ENCODE data around the gene MEPCE.
"Not testable (repeated sequence)": the region's sequence is repeated elsewhere in the genome, so short reads cannot be mapped to it uniquely, and the experiment has no call there.

Gene MEPCE

DNA sequence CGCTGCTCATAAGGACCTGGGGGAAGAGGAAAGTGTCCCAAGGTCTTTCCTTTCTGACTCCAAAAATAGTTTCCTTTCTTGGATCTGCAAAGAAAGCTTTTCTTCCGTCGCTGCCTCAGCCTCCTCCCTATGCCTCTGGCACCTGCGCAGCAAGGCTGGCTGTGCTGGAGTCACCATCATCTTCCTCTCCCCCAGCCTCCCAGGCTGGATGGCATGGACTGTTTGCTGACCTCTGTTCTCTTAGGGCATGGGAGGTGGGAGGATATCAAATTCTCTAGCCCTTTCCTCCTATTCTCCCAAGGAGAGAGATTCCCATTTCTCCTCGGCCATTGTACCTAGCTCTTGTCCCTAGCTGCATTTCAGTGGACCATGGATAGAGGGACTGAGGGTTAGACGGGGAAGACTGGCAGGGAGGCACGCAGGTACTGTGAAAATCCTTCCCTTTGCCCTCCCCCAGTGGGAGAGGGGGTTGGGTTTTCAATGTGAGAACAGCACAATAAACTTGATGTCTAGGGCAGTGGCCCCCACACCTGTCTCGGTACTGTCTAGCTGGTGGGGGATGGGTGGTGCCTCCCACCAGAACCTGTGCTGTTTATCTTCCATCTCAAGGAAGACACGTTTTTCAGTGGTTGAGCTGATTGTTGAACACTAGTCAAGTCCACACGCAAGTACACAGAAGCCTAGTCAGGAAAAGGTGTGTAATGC, 4.1 kb downstream of the MEPCE start:
- DNase-seq (ENCODE audit: low read depth, low spot score), result no peak

DNA sequence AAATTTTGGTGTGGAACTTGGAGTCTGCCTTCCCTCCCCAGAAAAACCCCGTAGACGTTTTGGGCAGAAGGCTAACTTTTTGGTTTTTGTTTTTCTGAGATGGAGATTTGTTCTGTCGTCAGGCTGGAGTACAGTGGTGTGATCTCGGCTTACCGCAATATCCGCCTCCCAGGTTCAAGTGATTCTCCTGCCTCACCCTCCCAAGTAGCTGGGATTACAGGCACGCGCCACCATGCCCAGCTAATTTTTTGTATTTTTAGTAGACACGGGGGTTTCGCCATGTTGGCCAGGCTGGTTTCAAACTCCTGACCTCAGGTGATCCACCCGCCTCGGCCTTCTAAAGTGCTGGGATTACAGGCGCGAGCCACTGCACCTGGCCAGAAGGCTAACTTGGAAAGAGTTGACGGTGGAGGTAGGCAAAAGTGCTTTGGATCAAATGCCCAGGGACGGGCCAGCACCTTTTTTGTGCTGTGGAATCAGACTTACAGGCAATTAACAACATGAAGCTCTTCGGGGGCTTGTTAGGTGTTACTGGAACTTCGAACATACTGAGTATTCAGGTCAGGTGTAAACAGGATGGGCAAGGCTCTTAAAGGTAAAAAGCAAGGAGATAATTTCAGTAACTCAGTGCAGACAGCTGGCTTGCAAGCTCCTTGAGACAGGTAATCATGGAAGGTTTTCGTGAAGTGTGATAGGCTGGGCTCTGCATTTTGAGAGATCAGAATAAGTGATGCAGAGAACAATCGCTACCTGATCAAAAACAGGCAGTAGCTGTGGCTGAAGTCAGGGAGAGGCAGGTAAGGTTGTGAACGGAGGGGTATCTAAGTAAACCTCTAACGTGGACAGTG, 4.9 kb downstream of the MEPCE start:
- no peak for DNase-seq (ENCODE audit: low read depth, low spot score)

DNA sequence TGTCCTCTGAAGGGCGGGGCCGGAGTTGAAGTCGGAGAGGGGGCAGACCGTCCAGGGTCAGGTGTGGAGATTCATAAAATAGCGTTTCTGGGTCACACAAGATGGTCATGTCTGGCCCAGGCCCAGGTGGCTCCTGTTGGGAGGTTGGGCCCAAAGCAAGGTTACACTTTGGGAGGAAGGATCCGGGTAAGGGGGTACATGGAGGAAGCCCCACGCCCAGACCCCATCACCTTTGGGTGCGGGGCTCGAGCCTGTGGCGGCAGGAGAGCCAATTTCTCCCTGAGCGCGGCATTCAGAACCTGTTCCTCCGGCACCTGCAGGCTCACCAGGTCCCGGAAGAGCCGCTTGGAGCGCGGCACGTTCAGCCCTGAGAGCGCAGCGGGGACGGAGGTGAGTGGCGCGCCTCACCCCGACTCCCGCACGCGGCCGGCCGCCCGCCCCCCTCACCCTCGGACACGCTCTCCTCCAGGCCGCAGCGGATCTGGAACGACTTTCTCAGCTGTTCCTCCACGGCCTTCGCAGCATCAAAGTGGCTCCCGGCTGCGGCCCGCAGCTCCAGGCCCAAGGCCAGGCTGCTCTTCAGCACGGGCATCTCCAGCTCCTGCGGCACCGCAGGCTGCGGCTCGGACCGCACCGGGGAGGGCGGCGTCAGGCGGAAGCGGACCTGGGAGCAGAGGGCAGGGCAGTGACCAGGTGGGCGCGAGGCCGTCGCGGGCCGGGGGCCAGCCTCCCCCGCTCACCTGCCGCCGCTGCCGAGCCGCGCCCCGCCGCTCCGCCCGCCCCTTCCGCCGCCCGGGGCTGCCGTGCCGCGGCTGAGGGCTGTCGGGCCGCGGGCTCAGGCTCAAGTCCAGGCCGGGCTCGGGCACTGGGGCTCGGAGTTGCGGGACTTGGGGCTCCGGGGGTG, 6.0 kb downstream of the MEPCE start:
- DNase-seq (ENCODE audit: low read depth, low spot score), result no peak

DNA sequence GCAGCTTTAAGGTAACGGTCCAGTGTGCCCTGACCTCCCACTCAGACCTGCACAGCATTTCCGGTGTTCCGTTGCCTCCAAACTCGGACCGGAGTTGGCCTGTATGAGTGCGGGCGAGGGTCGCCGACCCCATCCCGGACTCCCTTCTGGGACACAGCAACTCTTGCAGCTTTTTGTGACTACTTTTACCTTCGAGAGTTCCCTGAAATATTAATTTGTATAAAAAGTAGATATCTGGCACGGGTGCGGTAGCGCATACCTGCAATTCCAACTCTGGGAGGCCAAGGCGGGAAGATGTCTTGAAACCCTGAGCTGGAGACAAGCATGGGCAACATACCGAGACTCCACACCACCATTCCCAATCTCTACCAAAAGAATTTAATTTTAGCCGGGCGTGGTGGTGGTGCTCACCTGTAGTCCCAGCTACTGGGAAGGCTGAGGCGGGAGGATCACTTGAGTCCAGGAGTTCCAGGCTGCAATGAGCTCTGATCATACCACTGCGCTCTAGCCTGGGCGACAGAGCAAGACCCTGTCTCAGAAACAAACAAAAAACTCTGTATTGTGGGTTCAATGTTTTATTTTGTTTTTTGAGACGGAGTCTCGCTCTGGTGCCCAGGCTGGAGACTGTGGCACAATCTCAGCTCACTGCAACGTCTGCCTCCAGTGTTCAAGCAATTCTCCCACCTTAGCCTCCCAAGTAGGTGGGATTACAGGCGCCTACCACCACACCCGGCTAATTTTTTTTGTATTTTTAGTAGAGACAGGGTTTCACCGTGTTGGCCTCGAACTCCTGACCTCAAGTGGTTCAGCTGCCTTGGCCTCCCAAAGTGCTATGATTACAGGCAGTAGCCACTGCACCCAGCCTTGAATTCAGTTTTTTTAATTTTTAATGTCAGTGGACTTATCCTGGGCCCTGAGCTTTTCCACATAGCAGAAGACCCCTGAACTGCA, 7.8 kb downstream of the MEPCE start:
- no peak for DNase-seq (ENCODE audit: low read depth, low spot score)

DNA sequence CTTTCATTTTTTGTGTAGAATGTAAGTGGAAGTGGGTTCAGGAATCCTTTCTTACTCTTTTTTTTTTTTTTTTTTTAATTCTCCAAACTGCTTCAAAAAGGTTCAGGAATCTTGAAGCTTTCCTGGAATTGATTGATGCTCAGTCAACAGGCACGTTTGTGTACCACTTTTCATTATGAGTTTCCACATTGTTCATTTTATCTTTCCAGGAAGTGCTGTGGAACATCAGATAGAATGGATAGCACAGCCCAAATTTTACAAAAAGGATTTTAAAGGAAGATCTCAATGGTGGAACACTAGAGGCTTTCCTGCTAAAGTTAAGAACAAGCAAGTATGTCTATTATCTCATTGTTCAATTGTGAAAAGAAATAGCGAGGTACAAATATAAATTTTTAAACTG, 8.5 kb downstream of the MEPCE start:
- no peak for DNase-seq (ENCODE audit: low read depth, low spot score)

DNA sequence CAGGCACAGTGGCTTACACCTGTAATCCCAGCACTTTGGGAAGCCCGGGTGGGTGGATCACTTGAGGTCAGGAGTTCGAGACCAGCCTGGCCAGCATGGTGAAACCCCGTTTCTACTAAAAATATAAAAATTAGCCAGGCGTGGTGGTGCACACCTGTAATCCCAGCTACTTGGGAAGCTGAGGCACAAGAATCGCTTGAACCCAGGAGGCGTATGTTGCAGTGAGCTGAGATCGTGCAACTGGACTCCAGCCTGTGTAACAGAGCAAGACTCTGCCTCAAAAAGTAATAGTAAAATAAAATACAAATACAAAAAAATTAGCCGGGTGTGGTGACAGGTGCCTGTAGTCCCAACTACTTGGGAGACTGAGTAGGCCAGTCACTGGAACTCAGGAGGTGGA, 9.1 kb downstream of the MEPCE start:
- not testable (repeated sequence) for DNase-seq (ENCODE audit: low read depth, low spot score)

DNA sequence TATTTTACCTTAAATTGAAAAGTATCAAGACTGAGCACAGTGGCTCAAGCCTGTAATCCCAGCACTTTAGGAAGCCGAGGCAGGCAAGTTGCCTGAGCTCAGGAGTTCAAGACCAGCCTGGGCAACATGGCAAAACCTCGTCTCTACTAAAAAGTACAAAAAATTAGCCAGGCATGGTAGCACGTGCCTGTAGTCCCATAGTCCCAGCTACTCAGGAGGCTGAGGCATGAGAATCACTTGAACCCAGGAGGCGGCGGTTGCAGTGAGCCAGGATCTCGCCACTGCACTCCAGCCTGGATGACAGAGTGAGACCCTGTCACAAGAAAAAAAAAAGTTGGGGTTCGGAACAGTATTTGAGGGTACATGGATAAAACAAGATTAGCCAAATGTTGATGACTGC, 9.6 kb downstream of the MEPCE start:
- not testable (repeated sequence) for DNase-seq (ENCODE audit: low read depth, low spot score)

DNA sequence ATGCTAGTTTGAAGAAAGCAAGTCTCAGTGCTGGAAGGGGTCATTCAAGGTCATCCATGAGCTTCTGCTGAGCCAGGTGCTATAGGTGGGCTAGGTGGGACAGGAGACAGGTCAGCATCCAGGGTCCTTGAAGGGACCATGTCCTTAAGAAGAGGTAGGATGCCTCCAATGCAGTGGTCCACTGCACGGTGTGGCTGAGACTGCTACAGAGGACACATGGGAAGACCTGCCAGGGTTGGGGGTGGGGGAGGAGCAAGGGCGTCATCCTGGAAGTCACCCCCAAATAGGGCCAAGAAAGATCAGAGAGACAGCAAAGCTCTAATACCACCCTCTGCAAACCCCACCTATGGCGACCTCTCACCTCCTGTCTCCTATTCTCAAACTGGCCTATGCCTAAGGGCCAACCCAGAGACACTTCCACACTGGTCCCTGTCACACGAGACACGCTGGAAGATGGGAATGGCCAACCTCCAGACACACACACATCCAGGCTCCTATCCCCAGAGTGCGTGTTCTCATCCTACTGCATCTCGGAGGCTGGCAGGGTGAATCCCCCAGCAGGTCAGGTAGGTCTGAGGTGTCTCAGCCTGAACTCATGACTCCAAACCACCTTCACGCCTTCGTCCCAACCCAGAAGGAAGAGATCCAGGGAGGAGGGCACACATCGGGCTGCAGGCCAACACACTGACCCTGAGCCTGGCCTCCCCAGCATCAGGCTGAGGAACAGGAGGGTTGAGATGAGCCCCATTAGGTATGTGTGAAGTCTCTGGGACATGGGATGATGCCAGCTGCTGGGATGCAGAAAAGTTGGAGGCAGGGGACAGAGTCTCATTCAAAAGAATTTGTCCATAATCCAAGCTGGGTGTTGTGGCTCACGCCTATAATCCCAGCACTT, 12.3 kb downstream of the MEPCE start:
- DNase-seq (ENCODE audit: low read depth, low spot score), result no peak

DNA sequence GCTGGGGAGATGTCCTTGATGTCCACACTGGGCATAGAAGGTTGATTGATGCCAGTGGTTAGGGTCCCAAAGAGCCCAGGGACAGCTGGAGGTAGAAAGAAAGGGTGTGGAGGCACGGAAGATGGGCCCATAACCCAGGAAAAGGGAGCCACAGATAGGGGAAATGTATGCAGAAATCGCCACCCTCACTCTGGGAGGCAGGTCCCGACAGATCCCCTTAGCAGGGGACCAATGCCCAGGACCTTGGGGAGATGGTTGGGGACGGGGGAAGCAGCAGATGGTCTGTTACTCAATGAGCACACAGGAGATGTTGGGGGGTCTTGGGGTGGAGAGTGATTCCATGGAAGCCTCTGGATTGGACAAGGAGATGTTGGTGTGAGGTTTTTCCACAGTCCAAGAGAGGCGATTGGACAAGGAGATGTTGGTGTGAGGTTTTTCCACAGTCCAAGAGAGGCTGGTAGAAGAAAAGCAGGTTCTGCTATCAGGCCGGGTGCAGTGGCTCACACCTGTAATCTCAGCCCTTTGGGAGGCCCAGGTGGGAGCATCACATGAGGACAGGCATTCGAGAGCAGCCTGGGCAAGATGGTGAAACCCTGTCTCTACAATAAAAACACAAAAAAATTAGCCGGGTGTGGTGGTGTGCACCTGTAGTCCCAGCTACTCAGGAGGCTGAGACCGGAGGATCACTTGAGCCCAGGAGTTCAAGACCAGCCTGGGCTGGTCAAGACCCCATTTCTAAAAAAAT, 13.6 kb downstream of the MEPCE start:
- no peak for DNase-seq (ENCODE audit: low read depth, low spot score)

DNA sequence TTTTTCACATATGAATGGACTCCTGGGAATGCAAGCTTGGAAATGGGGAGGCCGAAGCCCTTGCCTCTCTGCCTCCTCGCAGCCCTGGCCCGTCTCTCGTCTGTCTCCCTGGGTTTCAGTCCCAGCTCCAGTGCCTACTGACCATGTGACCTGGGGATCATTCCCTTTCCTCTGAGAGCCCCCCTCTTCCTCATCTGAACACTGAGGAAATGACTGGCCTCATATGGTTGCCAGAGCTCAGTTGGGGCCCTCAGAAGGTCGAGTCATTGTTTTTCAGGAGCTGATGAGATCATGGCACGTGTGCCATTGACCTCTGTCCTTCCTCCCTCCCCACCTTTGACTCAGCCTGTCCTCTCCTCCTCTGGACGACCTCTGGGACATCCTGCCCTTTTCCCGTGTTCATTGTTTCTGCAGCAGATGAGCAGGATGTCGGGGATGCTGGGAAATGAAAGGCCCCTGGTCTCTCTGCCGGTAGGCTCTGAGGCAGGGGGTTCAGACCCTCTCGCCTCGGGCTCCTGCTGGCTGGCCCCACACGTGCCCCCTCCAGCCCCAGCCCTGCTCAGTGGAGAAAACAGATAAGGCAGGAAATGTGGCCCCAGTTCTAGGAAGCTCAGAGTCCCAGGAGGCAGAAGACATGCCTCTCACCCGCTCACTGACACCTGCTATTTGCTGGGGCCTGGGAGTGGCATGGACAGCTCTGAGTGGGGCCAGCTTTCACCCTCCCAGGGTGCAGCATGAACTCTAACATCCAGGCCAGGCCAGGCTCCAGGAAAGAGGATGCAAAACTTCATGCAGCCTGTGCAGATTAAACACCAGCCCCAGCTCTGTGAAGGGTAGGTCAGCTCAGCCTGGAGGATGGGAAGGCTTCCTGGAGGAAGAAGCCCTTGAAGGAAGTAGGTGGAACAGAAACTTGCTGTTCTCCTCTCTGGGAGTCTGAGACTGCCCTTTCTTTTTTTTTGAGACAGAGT, 15.0 kb downstream of the MEPCE start:
- no peak for DNase-seq (ENCODE audit: low read depth, low spot score)

DNA sequence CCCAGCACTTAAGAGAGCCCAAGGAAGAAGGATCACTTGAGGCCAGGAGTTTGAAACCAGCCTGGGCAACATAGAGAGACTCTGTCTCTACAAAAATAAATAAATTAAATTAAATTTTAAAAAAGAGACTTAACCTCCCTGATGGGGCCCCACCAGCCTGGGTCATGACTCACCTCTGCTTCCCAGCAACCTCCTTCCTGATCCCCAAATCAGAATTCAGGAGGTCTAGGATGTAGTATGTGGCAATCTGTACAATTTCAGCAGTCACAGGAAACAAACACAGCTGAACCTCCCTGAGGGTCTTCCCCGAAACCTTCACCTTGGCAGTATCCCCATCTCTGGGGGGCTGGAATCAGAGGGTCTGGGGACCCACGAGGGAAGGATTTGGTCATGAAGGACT, 16.4 kb downstream of the MEPCE start:
- no peak for DNase-seq (ENCODE audit: low read depth, low spot score)

DNA sequence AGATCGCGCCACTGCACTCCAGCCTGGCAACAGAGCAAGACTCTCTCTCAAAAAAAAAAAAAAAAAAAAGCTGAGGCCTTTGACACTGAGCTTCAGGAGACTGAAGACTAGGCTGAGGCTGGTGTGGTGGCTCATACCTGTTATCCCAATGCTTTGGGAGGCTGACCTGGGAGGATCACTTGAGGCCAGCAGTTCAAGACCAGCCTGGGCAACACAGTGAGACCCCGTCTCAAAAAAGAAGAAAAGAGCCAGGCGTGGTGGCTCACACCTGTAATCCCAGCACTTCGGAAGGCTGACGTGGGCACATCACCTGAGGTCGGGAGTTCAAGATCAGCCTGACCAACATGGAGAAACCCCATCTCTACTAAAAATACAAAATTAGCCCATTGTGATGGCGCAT, 17.7 kb downstream of the MEPCE start:
- DNase-seq (ENCODE audit: low read depth, low spot score), result not testable (repeated sequence)

DNA sequence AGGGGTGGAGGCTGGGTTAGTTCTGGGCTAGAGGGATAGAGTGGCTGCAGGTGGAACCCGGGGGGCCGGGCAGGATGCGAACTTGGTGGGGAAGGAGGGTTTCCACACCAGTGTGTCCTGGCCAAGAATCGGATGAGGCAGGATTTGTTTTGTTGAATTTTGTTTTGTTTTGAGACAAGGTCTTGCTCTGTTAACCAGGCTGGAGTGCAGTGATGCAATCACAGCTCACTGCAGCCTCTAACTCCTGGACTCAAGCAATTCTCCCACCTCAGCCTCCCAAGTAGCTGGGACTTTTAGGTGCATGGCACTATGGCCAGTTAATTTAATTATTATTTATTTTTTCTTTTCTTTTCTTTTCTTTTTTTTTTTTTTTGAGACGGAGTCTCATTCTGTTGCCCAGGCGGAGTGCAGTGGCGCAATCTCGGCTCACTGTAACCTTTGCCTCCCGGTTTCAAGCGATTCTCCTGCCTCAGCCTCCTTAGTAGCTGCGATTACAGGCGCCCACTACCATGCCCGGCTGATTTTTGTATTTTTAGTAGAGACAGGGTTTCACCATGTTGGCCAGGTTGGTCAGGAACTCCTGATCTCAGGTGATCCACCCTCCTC, 19.7 kb downstream of the MEPCE start:
- no peak for DNase-seq (ENCODE audit: low read depth, low spot score)

DNA sequence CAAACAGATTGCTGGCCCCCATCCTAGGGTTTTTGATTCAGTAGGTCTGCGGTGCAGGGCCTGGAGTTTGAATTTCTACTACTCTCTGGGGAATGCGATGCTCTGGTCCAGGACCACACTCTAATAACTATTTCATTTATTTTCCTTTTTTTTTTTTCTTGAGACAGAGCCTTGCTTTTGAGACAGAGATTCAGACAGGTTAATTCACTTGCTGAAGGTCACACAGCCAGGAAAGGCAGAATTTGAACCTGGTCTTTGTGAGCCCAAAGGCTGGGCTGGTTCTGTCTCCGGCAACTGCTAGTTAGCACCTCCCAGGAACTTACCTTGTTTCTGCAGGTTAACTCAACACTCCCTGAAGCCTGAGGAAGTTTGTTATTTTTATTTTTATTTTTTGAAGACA, 22.9 kb downstream of the MEPCE start:
- no peak for DNase-seq (ENCODE audit: low read depth, low spot score)

DNA sequence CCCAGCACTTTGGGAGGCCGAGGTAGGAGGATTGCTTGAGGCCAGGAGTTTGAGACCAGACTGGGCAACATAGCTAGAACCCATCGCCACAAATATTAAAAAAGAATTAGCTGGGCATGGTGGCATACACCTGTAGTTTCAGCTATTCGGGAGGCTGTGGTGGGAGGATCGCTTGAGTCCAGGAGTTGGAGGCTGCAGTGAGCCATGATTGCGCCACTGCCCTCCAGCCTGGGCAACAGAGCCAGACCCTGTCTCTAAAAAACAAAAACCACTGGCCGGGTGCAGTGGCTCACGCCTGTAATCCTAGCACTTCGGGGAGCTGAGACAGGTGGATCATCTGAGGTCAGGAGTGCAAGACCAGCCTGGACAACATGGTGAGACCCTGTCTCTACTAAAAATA, 24.2 kb downstream of the MEPCE start:
- DNase-seq (ENCODE audit: low read depth, low spot score), result not testable (repeated sequence)

DNA sequence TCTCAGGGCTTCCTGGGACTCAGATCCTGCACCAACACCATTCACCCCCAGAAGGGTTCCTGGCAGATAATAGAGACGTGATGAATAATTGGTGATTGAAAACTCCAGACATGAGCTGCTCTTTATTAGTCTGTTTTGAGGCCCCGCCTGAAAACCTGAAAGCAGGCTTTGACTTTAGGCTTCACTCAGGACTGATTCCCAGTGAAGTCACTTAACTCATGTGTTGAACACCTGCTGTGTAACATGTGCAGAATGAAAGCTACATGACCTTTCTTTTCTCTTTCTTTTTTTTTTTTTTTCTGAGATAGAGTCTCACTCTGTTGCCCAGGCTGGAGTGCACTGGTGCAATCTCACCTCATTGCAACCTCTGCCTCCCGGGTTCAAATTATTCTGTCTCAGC, 25.6 kb downstream of the MEPCE start:
- DNase-seq (ENCODE audit: low read depth, low spot score), result no peak

DNA sequence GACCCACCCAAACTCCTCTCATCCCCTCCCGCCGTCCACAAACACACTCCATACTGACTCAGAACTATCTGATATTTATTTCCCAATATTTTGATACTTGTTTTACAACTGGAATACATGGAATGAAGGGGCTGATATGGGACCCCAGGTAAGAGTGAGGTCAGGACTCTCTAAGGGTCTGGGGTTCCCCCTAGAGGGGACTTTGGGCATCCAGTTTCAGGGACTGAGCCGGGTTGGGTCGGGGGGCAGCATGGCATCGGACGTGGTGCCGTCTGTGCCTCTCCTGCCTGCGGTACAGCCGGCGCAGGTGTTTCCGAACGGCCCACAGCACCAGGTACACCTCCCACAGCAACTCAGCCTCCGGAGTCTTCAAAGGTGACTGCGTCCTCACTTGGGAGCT, 26.9 kb downstream of the MEPCE start:
- no peak for DNase-seq (ENCODE audit: low read depth, low spot score)

DNA sequence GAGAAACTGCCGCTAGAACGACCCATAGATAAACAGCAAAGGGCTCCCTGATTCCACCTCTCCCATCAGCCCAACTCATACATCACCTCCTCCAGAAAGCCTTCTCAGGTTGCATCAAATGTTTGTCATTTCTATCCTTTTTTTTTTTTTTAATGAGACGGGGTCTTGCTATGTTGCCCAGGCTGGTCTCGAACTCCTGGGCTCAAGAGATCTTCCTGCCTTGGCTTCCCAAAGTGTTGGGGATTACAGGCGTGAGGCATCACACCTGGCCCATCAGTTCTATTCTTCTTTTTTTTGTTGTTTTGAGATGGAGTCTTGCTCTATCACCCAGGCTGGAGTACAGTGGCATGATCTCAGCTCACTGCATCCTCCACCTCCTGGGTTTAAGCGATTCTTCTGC, 27.4 kb downstream of the MEPCE start:
- no peak for DNase-seq (ENCODE audit: low read depth, low spot score)

Measured in smooth muscle cell of the brain vasculature (primary cell).